Measurements from ENCODE around the gene UNC13B.

The UNC13B gene

GRCh38 chr9:35293376-35293964, 131.7 kb downstream of the UNC13B start:
- H3K36me3 ChIP-seq (ENCODE audit: control insufficient read depth, insufficient read depth, low read length), result no peaks in the 10 kb centered on the region
- no peak for DNase-seq (ENCODE audit: low read depth, low spot score)
- H3K27ac ChIP-seq (ENCODE audit: low read length), result no peak overlapping the region
- H3K4me3 ChIP-seq (ENCODE audit: low read length), result no peak overlapping the region
- H3K4me1 ChIP-seq (ENCODE audit: control insufficient read depth, insufficient read depth, low read length), result no peaks in the 10 kb centered on the region
- no CpG with 5 or more reads among the region's 2 CpGs for WGBS (ENCODE audit: insufficient coverage, insufficient read length)
- H3K9me3 ChIP-seq (ENCODE audit: control insufficient read depth, insufficient read depth, low read length), result no peaks in the 10 kb centered on the region
- H3K27me3 ChIP-seq (ENCODE audit: control insufficient read depth, insufficient read depth, low read length), result no peaks in the 10 kb centered on the region

GRCh38 chr9:35294066-35294465, 132.3 kb downstream of the UNC13B start:
- H3K4me3 ChIP-seq (ENCODE audit: low read length), result no peak overlapping the region
- no peak overlapping the region for H3K27ac ChIP-seq (ENCODE audit: low read length)
- WGBS (ENCODE audit: insufficient coverage, insufficient read length), result no CpG with 5 or more reads among the region's 6 CpGs
- no peaks in the 10 kb centered on the region for H3K36me3 ChIP-seq (ENCODE audit: control insufficient read depth, insufficient read depth, low read length)
- H3K4me1 ChIP-seq (ENCODE audit: control insufficient read depth, insufficient read depth, low read length), result no peaks in the 10 kb centered on the region
- H3K9me3 ChIP-seq (ENCODE audit: control insufficient read depth, insufficient read depth, low read length), result no peaks in the 10 kb centered on the region
- no peaks in the 10 kb centered on the region for H3K27me3 ChIP-seq (ENCODE audit: control insufficient read depth, insufficient read depth, low read length)
- no peak for DNase-seq (ENCODE audit: low read depth, low spot score)

DNA sequence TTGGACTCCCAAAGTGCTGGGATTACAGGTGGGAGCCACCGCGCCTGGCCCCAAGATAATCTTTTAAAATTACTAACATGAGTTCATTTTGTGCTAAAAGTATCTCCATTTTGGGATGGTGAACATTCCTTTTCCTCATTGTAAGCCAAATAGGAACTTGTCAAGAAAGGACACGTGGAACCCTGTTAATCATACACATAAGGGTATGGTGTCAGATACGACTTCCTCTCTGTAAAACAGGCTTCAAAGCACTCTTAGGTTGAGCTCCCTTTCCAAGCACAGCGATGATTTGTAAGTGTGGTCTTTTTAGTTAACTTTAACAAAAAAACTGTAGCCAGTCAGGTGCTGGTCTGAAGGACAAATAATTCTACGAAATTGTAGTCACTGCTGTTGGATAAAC, 132.7 kb downstream of the UNC13B start:
- no peak overlapping the region for H3K4me3 ChIP-seq (ENCODE audit: low read length)
- no peaks in the 10 kb centered on the region for H3K27me3 ChIP-seq (ENCODE audit: control insufficient read depth, insufficient read depth, low read length)
- no CpG with 5 or more reads among the region's 6 CpGs for WGBS (ENCODE audit: insufficient coverage, insufficient read length)
- H3K36me3 ChIP-seq (ENCODE audit: control insufficient read depth, insufficient read depth, low read length), result no peaks in the 10 kb centered on the region
- no peaks in the 10 kb centered on the region for H3K9me3 ChIP-seq (ENCODE audit: control insufficient read depth, insufficient read depth, low read length)
- H3K4me1 ChIP-seq (ENCODE audit: control insufficient read depth, insufficient read depth, low read length), result no peaks in the 10 kb centered on the region
- H3K27ac ChIP-seq (ENCODE audit: low read length), result no peak overlapping the region
- DNase-seq (ENCODE audit: low read depth, low spot score), result no peak

GRCh38 chr9:35295369-35296036, 133.7 kb downstream of the UNC13B start:
- WGBS (ENCODE audit: insufficient coverage, insufficient read length), result no CpG with 5 or more reads among the region's 13 CpGs
- Histone ChIP-seq H3K4me3 (ENCODE audit: low read length) (no peak overlapping the region), H3K27me3 (ENCODE audit: control insufficient read depth, insufficient read depth, low read length) (no peaks in the 10 kb centered on the region), H3K9me3 (ENCODE audit: control insufficient read depth, insufficient read depth, low read length) (no peaks in the 10 kb centered on the region), H3K36me3 (ENCODE audit: control insufficient read depth, insufficient read depth, low read length) (no peaks in the 10 kb centered on the region), H3K27ac (ENCODE audit: low read length) (no peak overlapping the region), H3K4me1 (ENCODE audit: control insufficient read depth, insufficient read depth, low read length) (no peaks in the 10 kb centered on the region)
- DNase-seq (ENCODE audit: low read depth, low spot score), result no peak

DNA sequence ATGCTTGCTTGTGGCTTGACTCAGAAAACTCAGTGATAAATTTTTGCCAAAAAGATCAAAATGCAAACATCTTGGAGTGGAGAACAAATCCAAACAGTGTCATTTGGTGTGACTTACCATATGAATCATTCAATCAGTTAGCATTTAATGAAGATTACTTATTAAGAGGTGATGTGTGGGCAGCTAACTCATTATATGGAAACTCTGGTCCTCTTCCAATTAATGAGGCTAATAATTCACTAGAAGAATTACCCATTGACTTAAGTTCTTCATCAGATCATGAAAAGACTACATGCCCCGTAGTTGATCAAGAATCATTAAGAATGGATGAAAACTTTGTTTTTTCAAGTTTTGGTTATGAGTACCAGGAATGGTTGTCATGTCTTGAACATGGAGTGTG, 141.8 kb downstream of the UNC13B start:
- H3K36me3 ChIP-seq (ENCODE audit: control insufficient read depth, insufficient read depth, low read length), result no peaks in the 10 kb centered on the region
- H3K4me1 ChIP-seq (ENCODE audit: control insufficient read depth, insufficient read depth, low read length), result no peaks in the 10 kb centered on the region
- no peak for DNase-seq (ENCODE audit: low read depth, low spot score)
- H3K27me3 ChIP-seq (ENCODE audit: control insufficient read depth, insufficient read depth, low read length), result no peaks in the 10 kb centered on the region
- no peak overlapping the region for H3K27ac ChIP-seq (ENCODE audit: low read length)
- no CpG with 5 or more reads among the region's 1 CpG for WGBS (ENCODE audit: insufficient coverage, insufficient read length)
- H3K9me3 ChIP-seq (ENCODE audit: control insufficient read depth, insufficient read depth, low read length), result no peaks in the 10 kb centered on the region
- no peak overlapping the region for H3K4me3 ChIP-seq (ENCODE audit: low read length)

DNA sequence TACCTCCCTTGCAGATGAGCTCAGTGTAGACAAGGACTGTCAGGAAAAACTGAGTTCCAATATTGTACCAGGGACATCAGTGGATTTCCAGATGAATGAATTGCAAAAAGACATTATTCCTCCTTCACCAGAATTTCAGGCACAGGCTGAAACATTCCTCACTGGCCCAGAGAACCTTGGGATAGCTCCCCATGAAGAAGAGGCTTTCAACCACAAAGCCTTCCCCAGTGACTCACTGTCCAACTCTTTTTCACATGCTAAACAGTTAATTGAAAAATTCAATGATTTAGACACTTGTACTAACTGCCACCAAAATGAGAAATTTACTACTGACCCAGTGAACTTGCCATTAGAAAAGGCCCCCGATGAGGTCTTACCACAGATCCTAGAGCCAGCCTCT, 144.5 kb downstream of the UNC13B start:
- H3K27me3 ChIP-seq (ENCODE audit: control insufficient read depth, insufficient read depth, low read length), result no peaks in the 10 kb centered on the region
- no peaks in the 10 kb centered on the region for H3K9me3 ChIP-seq (ENCODE audit: control insufficient read depth, insufficient read depth, low read length)
- no peak overlapping the region for H3K4me3 ChIP-seq (ENCODE audit: low read length)
- no peak for DNase-seq (ENCODE audit: low read depth, low spot score)
- H3K36me3 ChIP-seq (ENCODE audit: control insufficient read depth, insufficient read depth, low read length), result peaks cover 2% of the 10 kb centered on the region; the same call in 1 of the 2 replicates
- H3K27ac ChIP-seq (ENCODE audit: low read length), result no peak overlapping the region
- no peaks in the 10 kb centered on the region for H3K4me1 ChIP-seq (ENCODE audit: control insufficient read depth, insufficient read depth, low read length)
- no CpG with 5 or more reads among the region's 1 CpG for WGBS (ENCODE audit: insufficient coverage, insufficient read length)

DNA sequence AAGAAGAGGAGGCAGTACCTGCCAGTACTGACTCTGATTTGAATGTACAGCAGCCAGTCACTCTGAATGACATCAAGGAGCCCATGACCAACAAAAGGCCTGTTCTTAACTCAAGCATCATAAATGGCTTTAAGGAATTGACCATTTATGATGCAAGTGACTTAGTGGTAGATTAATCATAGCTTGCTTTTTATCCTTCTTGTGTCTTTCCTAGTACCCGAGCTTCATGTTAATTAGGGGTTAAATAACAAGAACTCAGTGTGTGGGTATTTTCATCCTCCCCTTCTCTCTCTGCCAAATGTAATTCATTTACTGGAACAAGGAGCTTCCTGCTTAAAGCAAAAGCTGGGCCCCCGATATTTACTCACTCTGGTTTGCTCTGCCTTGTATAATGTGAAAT, 146.5 kb downstream of the UNC13B start:
- no peak for DNase-seq (ENCODE audit: low read depth, low spot score)
- no peaks in the 10 kb centered on the region for H3K4me1 ChIP-seq (ENCODE audit: control insufficient read depth, insufficient read depth, low read length)
- no peak overlapping the region for H3K27ac ChIP-seq (ENCODE audit: low read length)
- H3K4me3 ChIP-seq (ENCODE audit: low read length), result no peak overlapping the region
- no CpG with 5 or more reads among the region's 2 CpGs for WGBS (ENCODE audit: insufficient coverage, insufficient read length)
- H3K36me3 ChIP-seq (ENCODE audit: control insufficient read depth, insufficient read depth, low read length), result peaks cover 2% of the 10 kb centered on the region; the same call in 1 of the 2 replicates
- no peaks in the 10 kb centered on the region for H3K27me3 ChIP-seq (ENCODE audit: control insufficient read depth, insufficient read depth, low read length)
- no peaks in the 10 kb centered on the region for H3K9me3 ChIP-seq (ENCODE audit: control insufficient read depth, insufficient read depth, low read length)

- DNase-seq (ENCODE audit: low read depth, low spot score), result no peak
- H3K27ac ChIP-seq (ENCODE audit: low read length), result no peak overlapping the region
- H3K36me3 ChIP-seq (ENCODE audit: control insufficient read depth, insufficient read depth, low read length), result peaks cover 2% of the 10 kb centered on the region; the same call in 1 of the 2 replicates
- H3K9me3 ChIP-seq (ENCODE audit: control insufficient read depth, insufficient read depth, low read length), result no peaks in the 10 kb centered on the region
- H3K4me1 ChIP-seq (ENCODE audit: control insufficient read depth, insufficient read depth, low read length), result no peaks in the 10 kb centered on the region; the same call in 1 of the 2 replicates
- no peaks in the 10 kb centered on the region for H3K27me3 ChIP-seq (ENCODE audit: control insufficient read depth, insufficient read depth, low read length)
- WGBS (ENCODE audit: insufficient coverage, insufficient read length), result no CpG with 5 or more reads among the region's 5 CpGs
- H3K4me3 ChIP-seq (ENCODE audit: low read length), result no peak overlapping the region
Measured at GRCh38 chr9:35311891-35312639, 150.3 kb downstream of the UNC13B start.

DNA sequence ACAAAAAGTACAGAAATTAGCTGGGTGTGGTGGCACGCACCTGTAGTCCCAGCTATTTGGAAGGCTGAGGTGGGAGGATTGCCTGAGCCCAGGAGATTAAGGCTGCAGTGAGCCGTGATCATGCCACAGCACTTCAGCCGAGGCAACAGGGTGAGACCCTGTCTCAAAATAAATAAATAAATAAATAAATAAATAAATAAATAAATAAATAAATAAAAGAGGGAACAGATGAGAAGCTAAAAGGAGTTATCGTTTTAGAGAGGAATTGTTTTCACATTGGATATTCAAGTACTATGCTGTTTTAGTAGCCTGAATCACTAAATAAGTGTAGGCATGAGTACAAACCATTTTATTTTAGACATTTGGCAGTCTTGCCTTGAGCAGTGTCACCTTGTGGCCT, 151.7 kb downstream of the UNC13B start:
- H3K27me3 ChIP-seq (ENCODE audit: control insufficient read depth, insufficient read depth, low read length), result no peaks in the 10 kb centered on the region
- H3K9me3 ChIP-seq (ENCODE audit: control insufficient read depth, insufficient read depth, low read length), result no peaks in the 10 kb centered on the region
- no CpG with 5 or more reads among the region's 4 CpGs for WGBS (ENCODE audit: insufficient coverage, insufficient read length)
- H3K36me3 ChIP-seq (ENCODE audit: control insufficient read depth, insufficient read depth, low read length), result peaks cover 2% of the 10 kb centered on the region; the same call in 1 of the 2 replicates
- no peaks in the 10 kb centered on the region; the same call in 1 of the 2 replicates for H3K4me1 ChIP-seq (ENCODE audit: control insufficient read depth, insufficient read depth, low read length)
- no peak overlapping the region for H3K27ac ChIP-seq (ENCODE audit: low read length)
- no peak for DNase-seq (ENCODE audit: low read depth, low spot score)
- no peak overlapping the region for H3K4me3 ChIP-seq (ENCODE audit: low read length)

- Histone ChIP-seq H3K27ac (ENCODE audit: low read length) (no peak overlapping the region), H3K4me1 (ENCODE audit: control insufficient read depth, insufficient read depth, low read length) (no peaks in the 10 kb centered on the region; the same call in 1 of the 2 replicates)
Measured at GRCh38 chr9:35313916-35314315, 152.1 kb downstream of the UNC13B start.

More at GRCh38 chr9:35313916-35314315, 152.1 kb downstream of the UNC13B start:
- Histone ChIP-seq H3K27me3 (ENCODE audit: control insufficient read depth, insufficient read depth, low read length) (no peaks in the 10 kb centered on the region), H3K4me3 (ENCODE audit: low read length) (no peak overlapping the region), H3K9me3 (ENCODE audit: control insufficient read depth, insufficient read depth, low read length) (no peaks in the 10 kb centered on the region), H3K36me3 (ENCODE audit: control insufficient read depth, insufficient read depth, low read length) (peaks cover 2% of the 10 kb centered on the region; the same call in 1 of the 2 replicates)
- DNase-seq (ENCODE audit: low read depth, low spot score), result no peak
- WGBS (ENCODE audit: insufficient coverage, insufficient read length), result no CpG with 5 or more reads among the region's 4 CpGs
